HG03159 (cell line): Measurements from ENCODE around the gene PUS10.
"Not testable (repeated sequence)": the region's sequence is repeated elsewhere in the genome, so short reads cannot be mapped to it uniquely, and the experiment has no call there.

Experiments
- ATAC-seq: cut with Tn5 transposase; IDR thresholded peaks from one replicate; pipeline ENCODE4 v1.9.1; 2021; ENCODE audit warnings: mild to moderate bottlenecking, moderate library complexity; ENCODE audit not compliant: unreplicated experiment

Gene PUS10

GRCh38 chr2:61013382-61013781, 4.7 kb downstream of the PUS10 start:
- no peak for ATAC-seq

GRCh38 chr2:61012303-61012702, 5.8 kb downstream of the PUS10 start:
- ATAC-seq, result not testable (repeated sequence)

- ATAC-seq, result no peak
Observed at GRCh38 chr2:61011678-61012077, 6.4 kb downstream of the PUS10 start.

GRCh38 chr2:61009355-61009754, 8.7 kb downstream of the PUS10 start:
- no peak for ATAC-seq

- ATAC-seq, result no peak
Observed at GRCh38 chr2:61006486-61007105, 11.5 kb downstream of the PUS10 start.

GRCh38 chr2:61005736-61006135, 12.3 kb downstream of the PUS10 start:
- ATAC-seq, result no peak

GRCh38 chr2:60998628-60999545, 19.2 kb downstream of the PUS10 start:
- peak; percentile 53 for ATAC-seq

GRCh38 chr2:60994131-60994530, 23.9 kb downstream of the PUS10 start:
- no peak for ATAC-seq

GRCh38 chr2:60992985-60993392, 25.1 kb downstream of the PUS10 start:
- peak; percentile 99 for ATAC-seq

GRCh38 chr2:60991644-60992043, 26.4 kb downstream of the PUS10 start:
- no peak for ATAC-seq

- ATAC-seq, result no peak
Observed at GRCh38 chr2:60989259-60989658, 28.8 kb downstream of the PUS10 start.

GRCh38 chr2:60987656-60988055, 30.4 kb downstream of the PUS10 start:
- not testable (repeated sequence) for ATAC-seq

GRCh38 chr2:60987041-60987440, 31.0 kb downstream of the PUS10 start:
- ATAC-seq, result no peak

- ATAC-seq, result no peak
Observed at GRCh38 chr2:60984720-60985119, 33.3 kb downstream of the PUS10 start.

- not testable (repeated sequence) for ATAC-seq
Observed at GRCh38 chr2:60982066-60982465, 36.0 kb downstream of the PUS10 start.

- ATAC-seq, result peak; percentile 52
Observed at GRCh38 chr2:60980071-60980815, 37.8 kb downstream of the PUS10 start.

- no peak for ATAC-seq
Observed at GRCh38 chr2:60979231-60979630, 38.8 kb downstream of the PUS10 start.

GRCh38 chr2:60977562-60977895, 40.5 kb downstream of the PUS10 start:
- ATAC-seq, result no peak

- peak; percentile 52 for ATAC-seq
Observed at GRCh38 chr2:60976875-60977561, 41.0 kb downstream of the PUS10 start.

- ATAC-seq, result no peak
Observed at GRCh38 chr2:60976256-60976850, 41.7 kb downstream of the PUS10 start.

- ATAC-seq, result no peak
Observed at GRCh38 chr2:60974652-60975051, 43.4 kb downstream of the PUS10 start.
